H9 (cell line): ENCODE data around the gene CCDC18. TPM values are rescaled to one million over a fixed set of nuclear protein-coding genes. Genes with fewer than 3 reads are reported as not detected.

Source experiments
- DNase-seq: peaks from one replicate; pipeline ENCODE4 v3.0.0-alpha.2; 2017
- H2AFZ ChIP-seq: one replicate; pipeline ENCODE4 v1.6.1; 2013; ENCODE audit warnings: mild to moderate bottlenecking, low read length, control low read depth, moderate library complexity
- H2AK5ac ChIP-seq: 2 replicates; pipeline ENCODE4 v1.6.1; 2013; ENCODE audit warnings: low read length, control low read depth, mixed read lengths; ENCODE audit not compliant: insufficient read length
- H2BK120ac ChIP-seq: one replicate; pipeline ENCODE4 v1.6.1; 2013; ENCODE audit warnings: low read depth, mild to moderate bottlenecking, low read length, control low read depth, inconsistent platforms; ENCODE audit not compliant: poor library complexity, severe bottlenecking
- H2BK12ac ChIP-seq: 2 replicates; pipeline ENCODE4 v1.6.1; 2013; ENCODE audit warnings: low read length, control low read depth, mixed read lengths, low read depth; ENCODE audit not compliant: insufficient read length
- H2BK15ac ChIP-seq: 2 replicates; pipeline ENCODE4 v1.6.1; 2013; ENCODE audit warnings: low read depth, low read length, control low read depth
- H2BK20ac ChIP-seq: one replicate; pipeline ENCODE4 v1.6.1; 2013; ENCODE audit warnings: low read depth, mild to moderate bottlenecking, low read length, control low read depth, inconsistent platforms; ENCODE audit not compliant: poor library complexity, severe bottlenecking
- H2BK5ac ChIP-seq: 2 replicates; pipeline ENCODE4 v1.6.1; 2013; ENCODE audit warnings: low read length, control low read depth, mixed read lengths; ENCODE audit not compliant: insufficient read length
- H3K14ac ChIP-seq: 2 replicates; pipeline ENCODE4 v1.6.1; 2013; ENCODE audit warnings: low read length, control low read depth; ENCODE audit not compliant: insufficient read depth
- H3K18ac ChIP-seq: 2 replicates; pipeline ENCODE4 v1.6.1; 2013; ENCODE audit warnings: low read depth, mild to moderate bottlenecking, mixed read lengths, low read length, control low read depth; ENCODE audit not compliant: insufficient read length
- H3K23ac ChIP-seq: 2 replicates; pipeline ENCODE4 v1.6.1; 2013; ENCODE audit warnings: low read length, control low read depth, mixed read lengths, low read depth; ENCODE audit not compliant: insufficient read length
- H3K23me2 ChIP-seq: 2 replicates; pipeline ENCODE4 v1.6.1; 2013; ENCODE audit warnings: low read depth, mild to moderate bottlenecking, mixed read lengths, low read length, control low read depth; ENCODE audit not compliant: insufficient read length, poor library complexity, severe bottlenecking
- H3K27ac ChIP-seq: 2 replicates; pipeline ENCODE4 v1.5.1; 2013; ENCODE audit warnings: low read length, control low read depth, mixed read lengths, low read depth; ENCODE audit not compliant: insufficient read length
- H3K27me3 ChIP-seq: 2 replicates; pipeline ENCODE4 v1.6.1; 2013; ENCODE audit warnings: low read length, control low read depth, inconsistent platforms; ENCODE audit not compliant: insufficient read depth
- H3K4ac ChIP-seq: 2 replicates; pipeline ENCODE4 v1.6.1; 2013; ENCODE audit warnings: low read depth, mild to moderate bottlenecking, control low read depth, inconsistent platforms, low read length, moderate library complexity
- H3K4me1 ChIP-seq: 2 replicates; pipeline ENCODE4 v1.6.1; 2013; ENCODE audit warnings: low read length, control low read depth, inconsistent platforms; ENCODE audit not compliant: insufficient read depth
- H3K4me2 ChIP-seq: 2 replicates; pipeline ENCODE4 v1.6.1; 2013; ENCODE audit warnings: low read length, control low read depth, mixed read lengths; ENCODE audit not compliant: insufficient read length, insufficient read depth
- H3K56ac ChIP-seq: 2 replicates; pipeline ENCODE4 v1.6.1; 2013; ENCODE audit warnings: low read depth, mild to moderate bottlenecking, mixed read lengths, low read length, control low read depth; ENCODE audit not compliant: insufficient read length
- H3K79me1 ChIP-seq: 2 replicates; pipeline ENCODE4 v1.6.1; 2013; ENCODE audit warnings: low read depth, mild to moderate bottlenecking, moderate library complexity, low read length, control low read depth, inconsistent platforms; ENCODE audit not compliant: insufficient read depth, poor library complexity, severe bottlenecking
- H3K79me2 ChIP-seq: 2 replicates; pipeline ENCODE4 v1.6.1; 2013; ENCODE audit warnings: low read length, control low read depth, inconsistent platforms; ENCODE audit not compliant: insufficient read depth
- H3K9ac ChIP-seq: 2 replicates; pipeline ENCODE4 v1.6.1; 2013; ENCODE audit warnings: low read length, control low read depth, mixed read lengths; ENCODE audit not compliant: insufficient read length; ENCODE audit errors: extremely low read depth
- H3K9me3 ChIP-seq: one replicate; pipeline ENCODE4 v1.6.1; 2013; ENCODE audit warnings: low read depth, low read length, inconsistent platforms; ENCODE audit not compliant: control insufficient read depth
- H3T11ph ChIP-seq: one replicate; pipeline ENCODE4 v1.6.1; 2013; ENCODE audit warnings: mild to moderate bottlenecking, low read length, control low read depth, inconsistent platforms
- H4K20me1 ChIP-seq: one replicate; pipeline ENCODE4 v1.6.1; 2013; ENCODE audit not compliant: control insufficient read depth, insufficient read length, insufficient read depth
- H4K5ac ChIP-seq: 2 replicates; pipeline ENCODE4 v1.6.1; 2013; ENCODE audit warnings: low read depth, mild to moderate bottlenecking, mixed read lengths, low read length, control low read depth; ENCODE audit not compliant: insufficient read length
- H4K8ac ChIP-seq: replicated peaks from 2 replicates; pipeline ENCODE4 v1.6.1; 2013; ENCODE audit warnings: low read length, control low read depth, mixed read lengths, low read depth; ENCODE audit not compliant: insufficient read length
- H4K91ac ChIP-seq: 2 replicates; pipeline ENCODE4 v1.6.1; 2013; ENCODE audit warnings: low read depth, mild to moderate bottlenecking, moderate library complexity, mixed read lengths, low read length, control low read depth; ENCODE audit not compliant: insufficient read length
- H3K27ac Mint-ChIP-seq, 3 experiments: 2 replicates in 2 of 3; 3 replicates in 1 of 3; pipeline ENCODE4 v1.8.0; 2020 to 2021; ENCODE audit warnings: mixed read lengths in 3 of 3, mild to moderate bottlenecking in 1 of 3, moderate library complexity in 1 of 3
- H3K27me3 Mint-ChIP-seq: 2 replicates; pipeline ENCODE4 v1.8.0; 2021; ENCODE audit warnings: low read depth, mild to moderate bottlenecking, moderate library complexity, mixed read lengths
- H3K36me3 Mint-ChIP-seq, 3 experiments: 2 replicates in 2 of 3; 3 replicates in 1 of 3; pipeline ENCODE4 v1.8.0; 2020 to 2021; ENCODE audit warnings: low read depth in 3 of 3, mixed read lengths in 3 of 3; ENCODE audit not compliant: insufficient read depth in 1 of 3
- H3K4me1 Mint-ChIP-seq, 2 experiments: 2 replicates each; pipeline ENCODE4 v1.8.0; 2020; ENCODE audit warnings: mixed read lengths in 2 of 2
- H3K4me3 Mint-ChIP-seq, 2 experiments: 2 replicates in 1 of 2; 3 replicates in 1 of 2; pipeline ENCODE4 v1.8.0; 2020 to 2021; ENCODE audit warnings: mild to moderate bottlenecking in 2 of 2, mixed read lengths in 2 of 2, moderate library complexity in 1 of 2
- H3K9me3 Mint-ChIP-seq, 2 experiments: 2 replicates in 1 of 2; 3 replicates in 1 of 2; pipeline ENCODE4 v1.8.0; 2020; ENCODE audit warnings: mild to moderate bottlenecking in 2 of 2, mixed read lengths in 2 of 2, moderate library complexity in 1 of 2
- WGBS: extraction: QIAGEN DNeasy Blood & Tissue Kit; methylation state at CpG from one replicate; pipeline ENCODE4 v1.1.7; 2013; ENCODE audit warnings: missing lambda C conversion rate, low lambda C conversion rate, mixed read lengths; ENCODE audit not compliant: insufficient read length; ENCODE audit errors: extremely low coverage; 5-methylcytosine and 5-hydroxymethylcytosine counted together
- total RNA-seq: library from RNA; stranded (reverse); gene quantifications from 2 replicates; pipeline ENCODE4 v1.2.1, GENCODE V29; 2021
- TF ChIP-seq, protein P1 (sequence below): fragments of 200-600 bp; sonication (generic); conservative IDR thresholded peaks from 3 replicates; pipeline ENCODE4 v1.8.0; 2021; ENCODE audit warnings: antibody characterized with exemption, mild to moderate bottlenecking

The CCDC18 gene
- total RNA-seq, 1 experiment from 2014 or later: 19.5 TPM

DNA sequence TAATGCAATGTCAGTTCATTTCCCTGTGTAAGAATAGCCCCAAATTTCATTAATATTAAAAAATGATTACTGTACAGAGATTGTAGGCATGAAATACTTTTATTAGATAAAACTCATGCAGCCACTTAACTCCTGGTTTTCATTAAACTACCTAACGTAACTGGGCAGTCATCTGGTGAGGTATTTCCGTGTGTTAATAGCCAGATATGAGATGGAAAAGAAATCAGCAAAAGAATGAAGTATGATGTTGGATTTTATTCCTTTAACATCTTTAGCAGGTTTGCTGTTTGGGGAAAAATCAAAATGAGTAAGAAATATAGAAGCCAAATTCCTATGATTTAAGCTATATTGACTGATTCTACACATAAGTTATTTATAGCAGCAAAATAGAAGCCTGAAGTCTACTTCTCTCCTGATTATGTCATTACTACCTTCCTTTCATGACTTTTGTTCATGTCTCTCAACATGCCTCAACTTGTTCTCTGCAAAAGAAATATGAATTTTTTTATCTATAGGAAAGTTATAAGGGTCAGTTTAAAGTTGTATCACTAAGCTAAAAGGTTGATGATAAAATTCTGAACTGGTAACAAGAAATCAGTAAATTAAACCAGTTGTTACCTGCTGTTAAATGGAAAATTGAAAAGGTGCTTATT, 42.6 kb downstream of the CCDC18 start:
- Histone ChIP-seq H3K27me3 (no peaks in the 10 kb centered on the region), H2BK120ac (no peak overlapping the region), H3K4me1 (no peaks in the 10 kb centered on the region), H3K4me2 (no peak overlapping the region), H3K23me2 (no peaks in the 10 kb centered on the region), H4K5ac (no peak overlapping the region), H3K9ac (no peak overlapping the region), H3K4ac (no peak overlapping the region), H2BK20ac (no peak overlapping the region), H3K27ac (no peak overlapping the region), H4K91ac (no peak overlapping the region), H2BK12ac (no peak overlapping the region), H3K9me3 (no peaks in the 10 kb centered on the region), H2AK5ac (no peak overlapping the region), H3K18ac (no peak overlapping the region), H4K20me1 (no peaks in the 10 kb centered on the region), H3K79me2 (no peaks in the 10 kb centered on the region), H3K14ac (no peak overlapping the region), H3K79me1 (no peaks in the 10 kb centered on the region), H2BK5ac (no peak overlapping the region), H2BK15ac (no peak overlapping the region), H3K56ac (no peak overlapping the region), H3T11ph (no peak overlapping the region), H2AFZ (no peak overlapping the region), H3K23ac (no peak overlapping the region), H4K8ac (no peak overlapping the region)
- H3K4me3 Mint-ChIP-seq: no peak overlapping the region
- peaks cover 31 to 73% (median 72%) of the 10 kb centered on the region in 3 experiments; a peak in 6 of 7 replicates for H3K36me3 Mint-ChIP-seq
- peak overlapping the region in 2 of 3 experiments; percentile 2 to 44; a peak in 2 of 7 replicates for H3K27ac Mint-ChIP-seq
- no peaks in the 10 kb centered on the region for H3K4me1 Mint-ChIP-seq
- no peaks in the 10 kb centered on the region for H3K27me3 Mint-ChIP-seq
- no CpG with 5 or more reads among the region's 2 CpGs for WGBS
- no peaks in the 10 kb centered on the region; a peak in 1 of 5 replicates for H3K9me3 Mint-ChIP-seq
- no peak for DNase-seq
- TF ChIP-seq, protein P1, sequence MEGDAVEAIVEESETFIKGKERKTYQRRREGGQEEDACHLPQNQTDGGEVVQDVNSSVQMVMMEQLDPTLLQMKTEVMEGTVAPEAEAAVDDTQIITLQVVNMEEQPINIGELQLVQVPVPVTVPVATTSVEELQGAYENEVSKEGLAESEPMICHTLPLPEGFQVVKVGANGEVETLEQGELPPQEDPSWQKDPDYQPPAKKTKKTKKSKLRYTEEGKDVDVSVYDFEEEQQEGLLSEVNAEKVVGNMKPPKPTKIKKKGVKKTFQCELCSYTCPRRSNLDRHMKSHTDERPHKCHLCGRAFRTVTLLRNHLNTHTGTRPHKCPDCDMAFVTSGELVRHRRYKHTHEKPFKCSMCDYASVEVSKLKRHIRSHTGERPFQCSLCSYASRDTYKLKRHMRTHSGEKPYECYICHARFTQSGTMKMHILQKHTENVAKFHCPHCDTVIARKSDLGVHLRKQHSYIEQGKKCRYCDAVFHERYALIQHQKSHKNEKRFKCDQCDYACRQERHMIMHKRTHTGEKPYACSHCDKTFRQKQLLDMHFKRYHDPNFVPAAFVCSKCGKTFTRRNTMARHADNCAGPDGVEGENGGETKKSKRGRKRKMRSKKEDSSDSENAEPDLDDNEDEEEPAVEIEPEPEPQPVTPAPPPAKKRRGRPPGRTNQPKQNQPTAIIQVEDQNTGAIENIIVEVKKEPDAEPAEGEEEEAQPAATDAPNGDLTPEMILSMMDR: no peak
